Fibroblast of lung (primary cell): ENCODE measurements around the gene ITPR2. TPM values are rescaled to one million over a fixed set of nuclear protein-coding genes. Genes with fewer than 3 reads are reported as not detected.

ENCODE experiments used
- DNase-seq, 2 donors: peaks; one replicate each; pipeline versions ENCODE4 v3.0.0 to v3.0.0-alpha.2; 2010; ENCODE audit warnings: low read depth in 2 of 2
- H2AFZ ChIP-seq: 2 replicates; pipeline ENCODE4 v1.5.1; 2012; ENCODE audit warnings: low read length, control low read depth, inconsistent platforms
- H3K27ac ChIP-seq: 2 replicates; pipeline ENCODE4 v1.5.1; 2011; ENCODE audit warnings: low read length, control low read depth; ENCODE audit not compliant: insufficient read depth
- H3K27me3 ChIP-seq: 2 replicates; pipeline ENCODE4 v1.5.1; 2011; ENCODE audit warnings: mild to moderate bottlenecking, low read length; ENCODE audit not compliant: control insufficient read depth, insufficient read depth
- H3K36me3 ChIP-seq: 2 replicates; pipeline ENCODE4 v1.5.1; 2011; ENCODE audit warnings: low read length; ENCODE audit not compliant: control insufficient read depth, insufficient read depth
- H3K4me1 ChIP-seq: 2 replicates; pipeline ENCODE4 v1.5.1; 2011; ENCODE audit warnings: low read length; ENCODE audit not compliant: control insufficient read depth, insufficient read depth; ENCODE audit errors: extremely low read depth
- H3K4me2 ChIP-seq: 2 replicates; pipeline ENCODE4 v1.5.1; 2011; ENCODE audit warnings: low read length, control low read depth; ENCODE audit not compliant: insufficient read depth; ENCODE audit errors: extremely low read depth
- H3K4me3 ChIP-seq, 4 experiments: fragments of 200-600 bp in 1 of 4; sonication (generic) in 1 of 4; replicated peaks in 1 of 4; 2 replicates each; pipeline ENCODE4 v1.5.1; 2011 to 2016; ENCODE audit warnings: low read length in 4 of 4, low read depth in 3 of 4, mild to moderate bottlenecking in 3 of 4, control low read depth in 2 of 4, inconsistent platforms in 1 of 4, mixed read lengths in 1 of 4; ENCODE audit not compliant: insufficient read depth in 1 of 4; ENCODE audit errors: control extremely low read depth in 1 of 4
- H3K79me2 ChIP-seq: 2 replicates; pipeline ENCODE4 v1.5.1; 2012; ENCODE audit warnings: mild to moderate bottlenecking, low read length, inconsistent platforms; ENCODE audit not compliant: control insufficient read depth, insufficient read depth
- H3K9ac ChIP-seq: 2 replicates; pipeline ENCODE4 v1.5.1; 2011; ENCODE audit warnings: mild to moderate bottlenecking, low read length, control low read depth; ENCODE audit not compliant: insufficient read depth
- H3K9me3 ChIP-seq: 2 replicates; pipeline ENCODE4 v1.5.1; 2012; ENCODE audit warnings: low read depth, low read length; ENCODE audit not compliant: control insufficient read depth, insufficient read depth
- H4K20me1 ChIP-seq: 2 replicates; pipeline ENCODE4 v1.5.1; 2011; ENCODE audit warnings: low read length; ENCODE audit not compliant: control insufficient read depth, insufficient read depth; ENCODE audit errors: extremely low read depth
- CTCF ChIP-seq, 2 donors: IDR thresholded peaks in 1 of 2; conservative IDR thresholded peaks in 1 of 2; 1 replicate in 1 of 2; 2 replicates in 1 of 2; pipeline ENCODE4 v1.5.1; 2011 to 2012; ENCODE audit warnings: low read length in 2 of 2, control low read depth in 1 of 2, inconsistent platforms in 1 of 2, low read depth in 1 of 2, mild to moderate bottlenecking in 1 of 2
- EZH2 ChIP-seq: IDR thresholded peaks from 2 replicates; pipeline ENCODE4 v1.5.1; 2012; ENCODE audit warnings: low read length, control low read depth, mild to moderate bottlenecking; ENCODE audit errors: missing control alignments
- polyA plus RNA-seq, 2 donors: library from polyadenylated mRNA; depleted of rRNA in 1 of 2; stranded (reverse) in 1 of 2; unstranded in 1 of 2; fragments of >200 nt; gene quantifications; 2 replicates each; pipeline ENCODE4 v1.2.1, GENCODE V29; 2011 to 2012; ENCODE audit warnings: missing spikeins in 1 of 2
- total RNA-seq: library from RNA; depleted of rRNA; stranded (reverse); fragments of >200 nt; gene quantifications from 2 replicates; pipeline ENCODE4 v1.2.1, GENCODE V29; 2014

Gene ITPR2
- total and polyA plus RNA-seq, 2 donors (not counting 1 experiment from before 2014, with no cell fraction given) = 5.1 to 24.6 TPM

- no peak overlapping the region for H3K27ac ChIP-seq
- no peak overlapping the region for H3K4me3 ChIP-seq
- TF ChIP-seq CTCF (conservative IDR thresholded peaks at IDR 0.05 in 1 of 2, IDR thresholded peaks at IDR 0.05 in 1 of 2; ENCODE audit: low read depth in 1 of 2, low read length in 2 of 2) = no peak
- no peak for TF ChIP-seq EZH2
- H3K9ac ChIP-seq = no peak overlapping the region
- no peak for DNase-seq
- H2AFZ ChIP-seq = no peak overlapping the region
- no peak overlapping the region for H3K4me2 ChIP-seq
- no peaks in the 10 kb centered on the region for H3K9me3 ChIP-seq
- H3K4me1 ChIP-seq = no peaks in the 10 kb centered on the region
- no peaks in the 10 kb centered on the region for H3K36me3 ChIP-seq
- no peaks in the 10 kb centered on the region for H3K79me2 ChIP-seq
- H4K20me1 ChIP-seq = no peaks in the 10 kb centered on the region
- H3K27me3 ChIP-seq = no peaks in the 10 kb centered on the region
Observed at GRCh38 chr12:26489908-26490307, 343.1 kb downstream of the ITPR2 start.

GRCh38 chr12:26488351-26488750 is 344.6 kb downstream of the ITPR2 start:
- Histone ChIP-seq H3K9ac (no peak overlapping the region), H4K20me1 (no peaks in the 10 kb centered on the region), H3K4me1 (no peaks in the 10 kb centered on the region), H3K27me3 (no peaks in the 10 kb centered on the region), H3K9me3 (no peaks in the 10 kb centered on the region), H3K4me2 (no peak overlapping the region), H3K79me2 (no peaks in the 10 kb centered on the region), H3K4me3 (no peak overlapping the region), H2AFZ (no peak overlapping the region), H3K36me3 (no peaks in the 10 kb centered on the region), H3K27ac (no peak overlapping the region)
- no peak for TF ChIP-seq CTCF (conservative IDR thresholded peaks at IDR 0.05 in 1 of 2, IDR thresholded peaks at IDR 0.05 in 1 of 2; ENCODE audit: low read depth in 1 of 2, low read length in 2 of 2)
- TF ChIP-seq EZH2 = no peak
- no peak for DNase-seq

GRCh38 chr12:26473291-26473690 is 359.7 kb downstream of the ITPR2 start:
- H3K4me1 ChIP-seq = no peaks in the 10 kb centered on the region
- H3K79me2 ChIP-seq = no peaks in the 10 kb centered on the region
- no peaks in the 10 kb centered on the region for H3K27me3 ChIP-seq
- no peak overlapping the region for H2AFZ ChIP-seq
- no peaks in the 10 kb centered on the region for H4K20me1 ChIP-seq
- no peaks in the 10 kb centered on the region for H3K9me3 ChIP-seq
- no peak overlapping the region for H3K4me2 ChIP-seq
- no peak overlapping the region for H3K27ac ChIP-seq
- no peak overlapping the region for H3K9ac ChIP-seq
- H3K36me3 ChIP-seq = no peaks in the 10 kb centered on the region
- DNase-seq = peak in 1 of 2 donors; percentile 32
- TF ChIP-seq EZH2 (no peak), CTCF (conservative IDR thresholded peaks at IDR 0.05 in 1 of 2, IDR thresholded peaks at IDR 0.05 in 1 of 2; ENCODE audit: low read depth in 1 of 2, low read length in 2 of 2) (no peak)
- H3K4me3 ChIP-seq = no peak overlapping the region
